DND-41 (cell line): Measurements from ENCODE around the gene ZMIZ1.

Source experiments
- EZH2 ChIP-seq: IDR thresholded peaks from 3 replicates; pipeline ENCODE4 v1.6.1; 2012; ENCODE audit warnings: borderline replicate concordance, low read depth, mild to moderate bottlenecking, moderate library complexity, low read length, inconsistent platforms; ENCODE audit not compliant: severe bottlenecking
- TF ChIP-seq, protein P1 (sequence below): IDR thresholded peaks from 2 replicates; pipeline ENCODE4 v1.5.1; 2012; ENCODE audit warnings: borderline replicate concordance, low read length, moderate library complexity, mild to moderate bottlenecking; ENCODE audit not compliant: poor library complexity, severe bottlenecking; ENCODE audit errors: extremely low read depth

DNA sequence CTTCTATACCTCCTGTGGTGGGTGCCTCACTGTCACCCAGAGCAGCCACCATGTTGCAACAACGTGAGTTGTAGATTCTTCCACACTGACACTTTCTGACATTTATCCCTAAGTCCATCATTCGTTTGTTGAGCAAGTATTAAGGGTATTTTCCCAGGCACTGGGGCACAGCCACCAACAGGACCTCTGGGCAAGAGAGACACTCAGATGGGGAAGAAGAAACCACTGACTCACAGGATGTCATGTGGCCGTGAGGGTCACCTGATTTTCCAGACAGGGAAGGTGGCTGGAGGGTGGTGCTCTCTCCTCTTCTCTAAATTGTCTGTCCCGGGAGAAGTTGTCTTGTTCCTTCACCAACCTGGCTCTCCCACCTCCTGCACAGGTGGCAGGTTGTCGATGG is 226.8 kb downstream of the ZMIZ1 start:
- TF ChIP-seq EZH2 = no peak
- TF ChIP-seq, protein P1, sequence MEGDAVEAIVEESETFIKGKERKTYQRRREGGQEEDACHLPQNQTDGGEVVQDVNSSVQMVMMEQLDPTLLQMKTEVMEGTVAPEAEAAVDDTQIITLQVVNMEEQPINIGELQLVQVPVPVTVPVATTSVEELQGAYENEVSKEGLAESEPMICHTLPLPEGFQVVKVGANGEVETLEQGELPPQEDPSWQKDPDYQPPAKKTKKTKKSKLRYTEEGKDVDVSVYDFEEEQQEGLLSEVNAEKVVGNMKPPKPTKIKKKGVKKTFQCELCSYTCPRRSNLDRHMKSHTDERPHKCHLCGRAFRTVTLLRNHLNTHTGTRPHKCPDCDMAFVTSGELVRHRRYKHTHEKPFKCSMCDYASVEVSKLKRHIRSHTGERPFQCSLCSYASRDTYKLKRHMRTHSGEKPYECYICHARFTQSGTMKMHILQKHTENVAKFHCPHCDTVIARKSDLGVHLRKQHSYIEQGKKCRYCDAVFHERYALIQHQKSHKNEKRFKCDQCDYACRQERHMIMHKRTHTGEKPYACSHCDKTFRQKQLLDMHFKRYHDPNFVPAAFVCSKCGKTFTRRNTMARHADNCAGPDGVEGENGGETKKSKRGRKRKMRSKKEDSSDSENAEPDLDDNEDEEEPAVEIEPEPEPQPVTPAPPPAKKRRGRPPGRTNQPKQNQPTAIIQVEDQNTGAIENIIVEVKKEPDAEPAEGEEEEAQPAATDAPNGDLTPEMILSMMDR = no peak
